Measurements from ENCODE around the gene NIPAL3. TPM values are rescaled to one million over a fixed set of nuclear protein-coding genes. Genes with fewer than 3 reads are reported as not detected.
"Not testable (repeated sequence)": the region's sequence is repeated elsewhere in the genome, so short reads cannot be mapped to it uniquely, and the experiment has no call there.

NIPAL3 gene
- total RNA-seq, 2 experiments from 2014 or later, result 38.1 to 41.4 TPM

DNA sequence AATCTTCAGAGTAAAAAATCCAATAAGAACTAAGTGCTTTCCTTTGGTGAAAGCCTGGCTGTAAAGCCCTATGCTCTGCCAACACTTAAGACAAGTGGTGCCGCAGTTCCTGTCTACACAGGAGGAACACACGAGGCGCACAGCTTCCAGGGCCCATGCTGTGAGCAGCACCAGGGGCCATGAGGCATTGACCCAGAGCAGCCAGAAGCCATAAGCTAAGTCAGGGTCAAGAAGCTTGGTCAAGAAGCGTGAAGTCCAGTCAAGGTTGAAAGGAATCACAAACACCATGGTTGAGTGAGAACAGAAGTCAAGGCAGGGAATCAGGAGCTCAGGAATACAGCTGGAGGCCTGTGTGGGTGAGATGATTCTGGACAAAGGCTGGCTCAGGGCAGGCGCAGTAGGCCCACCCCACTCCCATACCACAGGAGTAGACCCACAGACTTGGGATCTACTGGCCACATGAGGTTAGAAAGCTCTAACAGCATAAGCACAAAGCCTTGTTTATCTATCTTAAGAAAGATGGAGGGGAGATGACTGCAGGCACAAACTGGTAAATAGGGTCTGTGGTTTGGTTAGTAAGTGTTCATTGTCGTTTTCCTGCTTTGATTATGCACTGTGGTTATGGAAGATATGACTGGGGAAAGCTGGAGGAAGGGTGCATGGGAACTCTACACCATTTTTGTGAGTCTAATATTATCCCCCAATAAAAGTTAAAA lies 44.1 kb downstream of the NIPAL3 start:
- DNase-seq, result no peak
- ChIA-PET POLR2A (no interaction called here), CTCF (interaction anchor here (0.6 to 1.2 kb wide), 6 partner anchors 30 to 1538 kb away, joined by 3 to 4 read pairs (median 3); partner anchors contain the start of genes NIPAL3 and PAFAH2)
- no peaks in the 10 kb centered on the region for H3K27me3 Mint-ChIP-seq
- peak overlapping the region; percentile 21 for H3K27ac Mint-ChIP-seq
- no peak overlapping the region for H3K4me3 Mint-ChIP-seq
- peaks cover 2% of the 10 kb centered on the region for H3K9me3 Mint-ChIP-seq (ENCODE audit: low read depth)
- intact Hi-C loops (cut with DNase I, micrococcal nuclease), result no loop called here
- no peak for ATAC-seq
- H3K4me1 Mint-ChIP-seq, result peaks cover 29% of the 10 kb centered on the region
- H3K36me3 Mint-ChIP-seq (ENCODE audit: low read depth), result peaks cover 71% of the 10 kb centered on the region

DNA sequence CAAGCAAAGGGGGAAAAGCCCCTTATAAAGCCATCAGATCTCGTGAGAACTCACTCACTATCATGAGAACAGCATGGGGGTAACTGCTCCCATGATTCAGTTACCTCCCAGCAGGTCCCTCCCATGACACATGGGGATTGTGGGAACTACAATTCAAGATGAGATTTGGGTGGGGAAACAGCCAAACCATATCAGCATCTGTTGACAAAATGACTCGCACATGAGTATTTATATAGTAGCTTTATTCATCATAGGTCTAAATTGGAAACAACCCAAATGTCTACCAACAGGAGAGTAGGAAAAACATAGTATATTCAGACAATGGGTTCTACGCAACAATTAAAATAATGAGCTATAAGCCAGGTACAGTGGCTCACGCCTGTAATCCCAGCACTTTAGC lies 46.5 kb downstream of the NIPAL3 start:
- CTCF ChIA-PET, result interaction anchor here (0.5 to 1.1 kb wide), 3 partner anchors 21 to 312 kb away, joined by 3 read pairs; no protein-coding TSS in a partner anchor
- intact Hi-C loops (cut with DNase I, micrococcal nuclease); H3K27me3 Mint-ChIP-seq; H3K4me3 Mint-ChIP-seq; POLR2A ChIA-PET; DNase-seq; H3K27ac Mint-ChIP-seq; H3K9me3 Mint-ChIP-seq (ENCODE audit: low read depth): not testable (repeated sequence)
- H3K36me3 Mint-ChIP-seq (ENCODE audit: low read depth), result peaks cover 67% of the 10 kb centered on the region
- H3K4me1 Mint-ChIP-seq, result peaks cover 29% of the 10 kb centered on the region
- ATAC-seq, result peak; percentile 27

DNA sequence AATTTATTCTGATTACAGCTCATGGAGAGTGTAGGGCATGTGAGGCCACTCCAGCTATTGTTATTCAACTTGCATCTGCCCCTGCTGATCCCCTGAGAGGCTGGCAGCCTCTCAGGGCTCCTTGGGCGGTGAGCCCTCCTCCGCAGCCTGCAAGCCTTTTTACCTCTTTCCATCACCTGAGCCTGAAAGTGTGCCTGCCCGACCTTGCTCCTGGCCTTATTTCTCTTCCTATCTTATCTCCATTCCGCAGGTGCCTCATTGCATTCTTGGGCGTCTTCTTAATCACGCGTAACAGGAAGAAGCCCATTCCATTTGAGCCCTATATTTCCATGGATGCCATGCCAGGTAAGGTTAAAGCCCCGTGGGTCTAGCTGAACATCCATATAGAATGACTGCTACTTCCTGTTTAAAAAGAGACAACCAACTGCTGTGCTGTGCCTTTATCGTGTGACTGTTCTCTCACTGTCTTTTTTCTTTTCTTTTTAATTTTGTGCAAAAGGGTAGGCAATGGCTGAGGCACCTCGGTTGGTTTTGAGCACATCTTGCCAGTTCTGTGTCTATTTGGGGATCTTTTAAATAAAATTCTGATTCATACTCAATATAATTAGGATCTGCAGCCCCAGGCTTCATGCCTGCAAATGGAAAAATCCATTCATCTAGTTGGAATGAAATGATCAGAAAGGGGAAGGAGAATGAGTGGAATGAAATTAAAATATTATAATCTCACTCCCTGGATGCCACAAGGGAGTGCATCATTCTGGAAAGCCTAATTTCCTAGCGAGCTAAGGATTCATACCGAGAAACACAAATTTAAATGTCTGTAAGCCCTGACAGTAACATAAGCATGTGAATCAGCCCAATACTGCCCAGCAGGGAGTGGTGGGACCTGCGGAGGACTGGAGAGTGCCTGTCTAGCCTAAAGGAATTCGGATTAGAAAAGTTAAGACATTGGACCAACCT lies 48.5 kb downstream of the NIPAL3 start:
- Mint-ChIP-seq H3K27ac (peak overlapping the region; percentile 66), H3K4me1 (peaks cover 33% of the 10 kb centered on the region), H3K27me3 (no peaks in the 10 kb centered on the region), H3K4me3 (no peak overlapping the region), H3K9me3 (ENCODE audit: low read depth) (peaks cover 2% of the 10 kb centered on the region), H3K36me3 (ENCODE audit: low read depth) (peaks cover 62% of the 10 kb centered on the region)
- ChIA-PET POLR2A (no interaction called here), CTCF (interaction anchor here (0.6 to 1.4 kb wide), 9 partner anchors 11 to 314 kb away, joined by 3 to 4 read pairs (median 3); partner anchors contain the start of gene NIPAL3)
- intact Hi-C loops (cut with DNase I, micrococcal nuclease), result no loop called here
- DNase-seq (no peak), ATAC-seq (peak; percentile 31)

DNA sequence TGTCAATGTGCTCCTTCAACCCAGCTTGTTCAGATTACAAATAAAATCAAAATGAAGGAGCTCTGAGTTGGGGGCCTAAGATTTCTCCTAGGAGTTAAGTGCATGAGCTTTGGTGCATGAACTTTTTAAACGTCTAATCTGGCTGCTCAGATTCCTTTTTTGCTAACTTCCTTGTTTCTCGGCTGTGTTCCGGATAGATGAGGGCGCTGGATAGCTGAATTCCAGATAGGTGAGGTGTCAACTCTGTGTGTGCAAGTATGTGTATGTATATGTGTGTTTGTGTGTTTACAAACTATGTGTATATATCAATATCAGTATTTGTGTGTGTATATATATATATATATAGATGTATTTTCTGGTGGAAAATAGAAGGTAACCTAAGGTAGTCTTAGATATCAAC lies 49.5 kb downstream of the NIPAL3 start:
- CTCF ChIA-PET, result interaction anchor here (0.8 to 1.4 kb wide), 6 partner anchors 12 to 122 kb away, joined by 3 to 6 read pairs (median 4); no protein-coding TSS in a partner anchor
- Mint-ChIP-seq H3K4me3 (no peak overlapping the region), H3K27ac (no peak overlapping the region), H3K36me3 (ENCODE audit: low read depth) (peaks cover 63% of the 10 kb centered on the region), H3K4me1 (peaks cover 26% of the 10 kb centered on the region), H3K27me3 (no peaks in the 10 kb centered on the region), H3K9me3 (ENCODE audit: low read depth) (peaks cover 2% of the 10 kb centered on the region)
- no peak for DNase-seq
- ATAC-seq, result no peak
- POLR2A ChIA-PET, result interaction anchor here (0.6 kb wide), 1 partner anchor 37 kb away, joined by 3 read pairs; the partner anchor contains the start of gene RCAN3
- intact Hi-C loops (cut with DNase I, micrococcal nuclease), result no loop called here

DNA sequence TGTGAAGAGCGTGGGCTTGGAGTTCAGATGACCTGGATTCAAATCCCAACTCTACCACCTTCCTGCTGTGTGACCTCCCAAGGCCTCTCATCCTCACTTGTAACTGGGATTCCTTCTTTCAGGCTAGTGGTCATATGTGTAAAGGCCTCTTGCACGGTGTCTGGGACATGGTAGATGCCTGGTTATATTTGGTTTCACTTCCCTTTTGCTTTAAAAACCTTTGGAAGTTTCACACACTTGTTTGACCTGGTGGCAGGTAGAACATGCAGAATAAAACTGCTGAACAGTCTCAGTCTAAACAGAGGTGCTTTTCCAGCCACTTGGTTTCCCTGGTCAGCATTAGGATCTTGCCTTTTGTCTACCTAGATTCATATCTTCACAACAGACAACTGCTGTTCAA lies 50.0 kb downstream of the NIPAL3 start:
- intact Hi-C loops (cut with DNase I, micrococcal nuclease), result no loop called here
- ChIA-PET POLR2A (interaction anchor here (0.6 kb wide), 1 partner anchor 37 kb away, joined by 3 read pairs; the partner anchor contains the start of gene RCAN3), CTCF (interaction anchor here (1.0 to 1.4 kb wide), 4 partner anchors 13 to 122 kb away, joined by 3 to 6 read pairs (median 4); no protein-coding TSS in a partner anchor)
- no peak overlapping the region for H3K4me3 Mint-ChIP-seq
- ATAC-seq (no peak), DNase-seq (no peak)
- H3K27ac Mint-ChIP-seq, result no peak overlapping the region
- peaks cover 2% of the 10 kb centered on the region for H3K9me3 Mint-ChIP-seq (ENCODE audit: low read depth)
- H3K4me1 Mint-ChIP-seq, result peaks cover 26% of the 10 kb centered on the region
- H3K36me3 Mint-ChIP-seq (ENCODE audit: low read depth), result peaks cover 57% of the 10 kb centered on the region
- H3K27me3 Mint-ChIP-seq, result no peaks in the 10 kb centered on the region

DNA sequence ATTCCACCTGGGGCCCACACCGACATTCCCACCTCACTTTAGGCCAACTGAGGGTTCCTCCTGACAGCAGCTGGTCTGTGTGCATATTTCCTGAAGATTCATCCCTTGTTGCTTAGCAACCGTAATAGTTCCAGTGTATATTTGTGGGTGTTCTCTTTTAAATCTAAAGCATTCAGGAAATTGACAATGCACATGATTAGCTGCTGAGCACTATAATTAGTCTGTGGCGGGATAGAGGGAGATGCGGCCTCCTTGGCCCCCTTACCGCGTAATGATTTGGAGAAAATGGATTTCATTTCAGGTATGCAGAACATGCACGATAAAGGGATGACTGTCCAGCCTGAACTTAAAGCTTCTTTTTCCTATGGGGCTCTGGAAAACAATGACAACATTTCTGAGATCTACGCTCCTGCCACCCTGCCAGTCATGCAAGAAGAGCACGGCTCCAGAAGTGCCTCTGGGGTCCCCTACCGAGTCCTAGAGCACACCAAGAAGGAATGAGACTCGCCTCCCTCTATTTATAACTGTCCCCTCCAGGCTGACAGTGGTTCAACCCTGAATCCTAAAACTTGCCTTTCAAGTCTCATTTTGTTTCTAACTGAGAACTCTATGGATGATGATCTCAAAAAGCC lies 53.2 kb downstream of the NIPAL3 start:
- H3K4me1 Mint-ChIP-seq, result peaks cover 13% of the 10 kb centered on the region
- intact Hi-C loops (cut with DNase I, micrococcal nuclease), result no loop called here
- ChIA-PET POLR2A (no interaction called here), CTCF (interaction anchor here (0.6 to 0.9 kb wide), 2 partner anchors 78 to 118 kb away, joined by 3 read pairs; no protein-coding TSS in a partner anchor)
- H3K36me3 Mint-ChIP-seq (ENCODE audit: low read depth), result peaks cover 39% of the 10 kb centered on the region
- H3K27me3 Mint-ChIP-seq, result no peaks in the 10 kb centered on the region
- ATAC-seq, result no peak
- no peak overlapping the region for H3K4me3 Mint-ChIP-seq
- no peaks in the 10 kb centered on the region for H3K9me3 Mint-ChIP-seq (ENCODE audit: low read depth)
- no peak for DNase-seq
- no peak overlapping the region for H3K27ac Mint-ChIP-seq

DNA sequence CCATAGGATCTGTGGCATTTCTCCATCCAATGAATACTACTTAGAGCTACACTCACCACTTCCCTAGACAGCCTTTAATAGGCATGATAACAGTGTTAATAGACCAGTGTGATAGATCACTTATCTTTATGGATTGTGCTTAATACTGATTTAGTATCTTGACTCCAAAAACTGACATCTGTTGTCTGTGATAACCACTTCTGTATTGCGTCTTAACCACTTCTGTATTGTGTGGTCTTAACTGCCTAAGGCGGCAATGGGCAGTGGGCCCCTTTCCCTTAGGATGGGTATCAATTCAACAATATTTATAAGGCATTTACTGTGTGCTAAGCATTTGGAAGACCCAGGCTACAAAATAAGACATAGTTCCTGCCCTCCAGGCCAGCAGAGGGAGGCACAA lies 55.0 kb downstream of the NIPAL3 start:
- ATAC-seq, result no peak
- H3K36me3 Mint-ChIP-seq (ENCODE audit: low read depth), result peaks cover 33% of the 10 kb centered on the region

DNA sequence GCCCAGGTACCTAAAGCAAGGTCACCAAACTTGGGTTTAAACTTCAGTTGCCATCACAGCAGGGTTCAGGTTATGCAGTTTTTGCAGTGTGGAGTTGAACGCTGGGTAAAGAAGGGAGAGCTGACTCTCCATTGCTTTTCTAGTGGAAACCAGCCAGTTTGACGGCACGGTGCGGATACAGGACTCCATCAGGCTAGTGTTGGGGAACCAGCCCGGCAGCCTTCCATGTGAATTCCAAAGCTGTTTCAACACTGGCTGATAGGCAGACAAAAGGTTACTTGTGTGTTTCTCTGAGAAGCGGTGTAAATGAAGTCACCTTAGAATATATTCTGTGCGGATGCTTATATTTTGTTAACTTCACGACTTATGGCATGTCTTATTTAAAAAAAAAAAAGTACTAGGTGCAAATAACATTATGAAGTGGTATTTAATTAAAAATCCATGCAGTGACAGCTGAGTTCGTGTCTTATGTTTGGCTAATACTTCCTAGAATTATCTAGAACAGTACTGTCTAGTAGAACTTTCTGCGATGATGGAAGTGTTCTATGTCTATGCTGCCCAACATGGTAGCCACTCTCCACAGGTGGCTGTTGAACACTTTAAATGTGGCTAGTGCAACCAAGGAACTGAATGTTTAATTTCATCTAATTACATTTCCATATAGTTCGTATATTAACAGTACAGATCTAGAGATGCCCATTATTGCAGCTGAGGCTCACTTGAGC lies 57.1 kb downstream of the NIPAL3 start:
- intact Hi-C loops (cut with DNase I, micrococcal nuclease), result no loop called here
- no peak for DNase-seq
- ChIA-PET POLR2A (no interaction called here), CTCF (interaction anchor here (0.8 kb wide), 1 partner anchor 8 kb away, joined by 3 read pairs; no protein-coding TSS in a partner anchor)
- peaks cover 19% of the 10 kb centered on the region for H3K4me1 Mint-ChIP-seq
- ATAC-seq, result no peak
- no peak overlapping the region for H3K27ac Mint-ChIP-seq
- H3K27me3 Mint-ChIP-seq, result no peaks in the 10 kb centered on the region
- no peak overlapping the region for H3K4me3 Mint-ChIP-seq
- peaks cover 19% of the 10 kb centered on the region for H3K36me3 Mint-ChIP-seq (ENCODE audit: low read depth)
- H3K9me3 Mint-ChIP-seq (ENCODE audit: low read depth), result no peaks in the 10 kb centered on the region

More for the DNA sequence above, 55.0 kb downstream of the NIPAL3 start:
- no peaks in the 10 kb centered on the region for H3K27me3 Mint-ChIP-seq
- POLR2A ChIA-PET, result interaction anchor here (0.6 kb wide), 1 partner anchor 90 kb away, joined by 3 read pairs; no protein-coding TSS in a partner anchor
- intact Hi-C loops (cut with DNase I, micrococcal nuclease), result no loop called here
- no peaks in the 10 kb centered on the region for H3K9me3 Mint-ChIP-seq (ENCODE audit: low read depth)
- H3K4me3 Mint-ChIP-seq, result no peak overlapping the region
- DNase-seq, result no peak
- CTCF ChIA-PET, result no interaction called here
- no peak overlapping the region for H3K27ac Mint-ChIP-seq
- peaks cover 7% of the 10 kb centered on the region for H3K4me1 Mint-ChIP-seq

DNA sequence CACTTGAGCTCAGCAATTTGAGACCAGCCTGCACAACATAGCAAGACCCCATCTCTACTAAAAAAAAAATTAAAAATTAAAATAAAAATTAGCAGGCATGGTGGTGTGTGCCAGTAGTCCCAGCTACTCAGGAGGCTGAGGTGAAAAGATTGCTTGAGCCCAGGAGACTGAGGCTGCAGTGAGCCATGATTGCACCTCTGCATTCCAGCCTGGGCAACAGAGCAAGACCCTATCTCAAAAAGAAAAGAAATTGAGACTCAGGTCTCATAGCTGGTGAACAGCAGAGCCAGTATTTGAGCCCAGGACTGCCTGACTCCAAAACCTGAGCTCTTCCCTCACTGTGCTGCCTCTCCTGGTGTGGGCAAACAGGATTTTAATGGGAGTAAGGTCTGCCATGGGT lies 58.6 kb downstream of the NIPAL3 start:
- Mint-ChIP-seq H3K36me3 (ENCODE audit: low read depth) (peaks cover 10% of the 10 kb centered on the region), H3K9me3 (ENCODE audit: low read depth) (no peaks in the 10 kb centered on the region), H3K27ac (no peak overlapping the region), H3K4me1 (peaks cover 17% of the 10 kb centered on the region), H3K4me3 (no peak overlapping the region), H3K27me3 (no peaks in the 10 kb centered on the region)
- ChIA-PET CTCF (interaction anchor here (1.0 to 2.1 kb wide), 2 partner anchors 52 to 58 kb away, joined by 3 to 9 read pairs; partner anchors contain the start of gene NIPAL3), POLR2A (no interaction called here)
- DNase-seq (no peak), ATAC-seq (no peak)
- intact Hi-C loops (cut with DNase I, micrococcal nuclease), result no loop called here

DNA sequence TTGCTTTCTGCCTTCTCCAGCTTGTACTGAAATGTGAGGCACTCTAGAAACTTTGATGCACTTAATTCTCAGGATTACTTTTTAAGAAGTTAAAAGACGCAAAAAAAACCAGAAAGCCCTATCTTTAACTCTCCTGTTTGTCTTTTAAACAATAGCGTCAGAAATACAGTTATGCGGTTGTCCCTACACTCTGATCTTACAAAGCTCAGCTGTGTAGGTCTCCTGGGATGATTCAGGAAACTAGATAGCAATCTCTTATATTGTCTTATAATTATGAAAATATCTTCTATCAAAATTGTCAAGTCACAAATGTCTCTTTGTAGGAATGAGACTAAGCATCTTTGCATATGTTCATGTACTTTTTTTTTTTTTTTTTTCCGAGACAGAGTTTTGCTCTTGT lies 60.1 kb downstream of the NIPAL3 start:
- no peaks in the 10 kb centered on the region for H3K9me3 Mint-ChIP-seq (ENCODE audit: low read depth)
- peak overlapping the region; percentile 25 for H3K27ac Mint-ChIP-seq
- H3K4me3 Mint-ChIP-seq, result no peak overlapping the region
- DNase-seq (no peak), ATAC-seq (peak; percentile 65)
- H3K27me3 Mint-ChIP-seq, result no peaks in the 10 kb centered on the region
- POLR2A ChIA-PET, result interaction anchor here (0.7 kb wide), 1 partner anchor 158 kb away, joined by 3 read pairs; no protein-coding TSS in a partner anchor
- intact Hi-C loops (cut with DNase I, micrococcal nuclease), result no loop called here
- peaks cover 2% of the 10 kb centered on the region for H3K36me3 Mint-ChIP-seq (ENCODE audit: low read depth)
- CTCF ChIA-PET, result interaction anchor here (0.8 to 2.1 kb wide), 4 partner anchors 12 to 66 kb away, joined by 4 to 9 read pairs (median 4); partner anchors contain the start of gene NIPAL3
- peaks cover 20% of the 10 kb centered on the region for H3K4me1 Mint-ChIP-seq

All from activated CD4-positive, alpha-beta T cell treated with anti-CD3 and anti-CD28 coated beads for 36 hours (primary cell).